Ramos (cell line): ENCODE results near the gene PSMG4.

ENCODE experiments used
- in situ Hi-C: fragments of 300-500 bp; cut with MboI; formaldehyde crosslinking; loops from one replicate; pipeline ENCODE4 v1.14.3; 2022; ENCODE audit warnings: low sequenced_read_pairs; ENCODE audit not compliant: unreplicated experiment

The PSMG4 gene

DNA sequence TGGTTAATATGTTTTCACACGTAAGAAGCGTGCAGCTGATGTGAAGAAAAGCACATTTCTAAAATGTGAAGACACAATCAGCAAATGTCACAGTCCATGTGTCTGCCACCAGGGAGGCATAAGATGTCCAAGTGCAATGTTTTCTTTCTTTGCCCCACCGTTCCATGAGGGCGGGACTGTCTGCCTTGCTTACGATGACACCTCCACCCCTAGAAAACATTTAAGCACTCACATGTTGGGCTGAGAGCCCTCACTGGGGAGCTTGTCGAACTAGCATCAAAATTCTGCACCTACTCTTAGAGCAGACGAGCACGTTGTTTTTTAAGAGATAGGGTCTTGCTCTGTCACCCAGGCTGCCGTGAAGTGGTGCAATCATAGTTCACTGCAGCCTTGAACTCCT is 57.6 kb downstream of the PSMG4 start:
- in situ Hi-C loops = no loop called here

DNA sequence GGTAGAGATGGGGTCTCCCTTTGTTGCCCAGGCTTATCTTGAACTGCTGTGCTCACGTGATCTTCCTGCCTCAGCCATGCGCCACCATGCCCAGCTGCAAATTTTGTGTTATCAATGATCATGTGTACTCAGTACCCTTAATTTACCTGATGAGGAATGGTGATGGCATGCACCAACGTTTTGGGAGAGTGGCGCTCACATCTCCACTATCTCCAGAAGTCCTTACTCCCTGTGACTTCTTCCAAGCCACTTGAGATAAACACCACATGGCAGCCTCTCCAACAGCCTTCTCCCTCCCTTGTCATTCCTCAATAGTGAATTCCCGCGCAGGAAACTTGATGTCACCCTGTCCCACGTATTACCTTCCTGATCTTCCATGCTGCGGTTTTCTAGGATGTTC is 58.1 kb downstream of the PSMG4 start:
- in situ Hi-C loops = no loop called here
